GM19468 (cell line): Measurements from ENCODE around the gene ATXN7L3.
A peak's percentile ranks its signal among the peaks of the same experiment; 100 is the strongest.

Experiments
- ATAC-seq: cut with Tn5 transposase; IDR thresholded peaks from one replicate; pipeline ENCODE4 v1.9.1; 2021; ENCODE audit warnings: mild to moderate bottlenecking, moderate library complexity, moderate number of reproducible peaks; ENCODE audit not compliant: unreplicated experiment; ENCODE audit errors: extremely low read depth

ATXN7L3 gene

GRCh38 chr17:44203731-44204440 lies 4.2 kb upstream of the ATXN7L3 start:
- ATAC-seq: no peak

- no peak for ATAC-seq
Observed at GRCh38 chr17:44202756-44203155, 3.1 kb upstream of the ATXN7L3 start.

GRCh38 chr17:44200478-44201155 lies 933 bp upstream of the ATXN7L3 start:
- ATAC-seq: no peak

- ATAC-seq: peak; percentile 11
Observed at GRCh38 chr17:44198721-44199552, 747 bp downstream of the ATXN7L3 start.

GRCh38 chr17:44197980-44198720 lies 1.5 kb downstream of the ATXN7L3 start:
- ATAC-seq: no peak

- ATAC-seq: no peak
Observed at GRCh38 chr17:44197107-44197506, 2.6 kb downstream of the ATXN7L3 start.

GRCh38 chr17:44193326-44194084 lies 6.2 kb downstream of the ATXN7L3 start:
- ATAC-seq: no peak

GRCh38 chr17:44192750-44193149 lies 6.9 kb downstream of the ATXN7L3 start:
- no peak for ATAC-seq

GRCh38 chr17:44191941-44192496 lies 7.7 kb downstream of the ATXN7L3 start:
- no peak for ATAC-seq

- ATAC-seq: no peak
Observed at GRCh38 chr17:44191369-44191768, 8.3 kb downstream of the ATXN7L3 start.

GRCh38 chr17:44190481-44190880 lies 9.2 kb downstream of the ATXN7L3 start:
- no peak for ATAC-seq

GRCh38 chr17:44188576-44189403 lies 10.9 kb downstream of the ATXN7L3 start:
- no peak for ATAC-seq

GRCh38 chr17:44187131-44187899 lies 12.4 kb downstream of the ATXN7L3 start:
- ATAC-seq: no peak

GRCh38 chr17:44186307-44187130 lies 13.2 kb downstream of the ATXN7L3 start, which contains the start of gene TMUB2:
TSS of gene TMUB2 (plus strand) at chr17:44186972. CDS start at chr17:44187709, 737 bp downstream.
- ATAC-seq: peak; percentile 76

GRCh38 chr17:44184212-44184810 lies 15.4 kb downstream of the ATXN7L3 start:
- no peak for ATAC-seq

GRCh38 chr17:44183024-44183423 lies 16.7 kb downstream of the ATXN7L3 start:
- no peak for ATAC-seq
